Naive thymus-derived CD4-positive, alpha-beta T cell (primary cell): ENCODE results near the gene NR1H4. TPM values are rescaled to one million over a fixed set of nuclear protein-coding genes. Genes with fewer than 3 reads are reported as not detected.

Source experiments
- ATAC-seq: fragments of 150-1000 bp; cut with Tn5 transposase; 2 replicates; pipeline ENCODE4 v1.10.0; 2021; ENCODE audit warnings: mild to moderate bottlenecking, moderate library complexity
- CTCF ChIA-PET: fragments of 350-600 bp; sonication (Branson Sonifier 250); formaldehyde crosslinking; loops from one replicate; lab custom pipeline; 2021; ENCODE audit warnings: antibody characterized with exemption; lab: Charles Lee
- POLR2A ChIA-PET: fragments of 350-600 bp; sonication (Branson Sonifier 250); formaldehyde crosslinking; loops from one replicate; lab custom pipeline; 2021; ENCODE audit warnings: antibody characterized with exemption, inconsistent platforms; lab: Charles Lee
- DNase-seq, 9 donors: peaks; one replicate each; pipeline versions ENCODE4 v3.0.0 to v3.0.0-alpha.2; 2020 to 2022; ENCODE audit warnings: mixed read lengths in 1 of 9
- H3K27ac ChIP-seq: one replicate; pipeline ENCODE4 v1.7.0; 2013; ENCODE audit warnings: mild to moderate bottlenecking, low read depth, low read length, moderate library complexity
- H3K27me3 ChIP-seq, 2 donors: one replicate each; pipeline ENCODE4 v1.7.0; 2013; ENCODE audit warnings: low read length in 2 of 2, mild to moderate bottlenecking in 2 of 2, moderate library complexity in 2 of 2; ENCODE audit not compliant: control insufficient read depth in 2 of 2, insufficient read depth in 2 of 2
- H3K36me3 ChIP-seq, 3 experiments: 1 replicate in 2 of 3; 2 replicates in 1 of 3; pipeline ENCODE4 v1.7.0; 2013; ENCODE audit warnings: low read length in 3 of 3, mild to moderate bottlenecking in 3 of 3, moderate library complexity in 1 of 3; ENCODE audit not compliant: insufficient read depth in 3 of 3, control insufficient read depth in 2 of 3
- H3K4me1 ChIP-seq, 2 donors: one replicate each; pipeline ENCODE4 v1.7.0; 2013; ENCODE audit warnings: low read length in 2 of 2, mild to moderate bottlenecking in 2 of 2, moderate library complexity in 1 of 2; ENCODE audit not compliant: control insufficient read depth in 2 of 2, insufficient read depth in 2 of 2
- H3K4me3 ChIP-seq: 2 replicates; pipeline ENCODE4 v1.7.0; 2013; ENCODE audit warnings: mild to moderate bottlenecking, low read length
- H3K9me3 ChIP-seq, 3 experiments: 1 replicate in 2 of 3; 2 replicates in 1 of 3; pipeline ENCODE4 v1.7.0; 2013; ENCODE audit warnings: low read length in 3 of 3; ENCODE audit not compliant: control insufficient read depth in 2 of 3
- H3K27ac Mint-ChIP-seq, 9 donors: one replicate each; pipeline ENCODE4 v1.8.0; 2020 to 2022; ENCODE audit warnings: mixed read lengths in 9 of 9, mild to moderate bottlenecking in 8 of 9, moderate library complexity in 5 of 9, inconsistent platforms in 2 of 9
- H3K27me3 Mint-ChIP-seq, 5 donors: one replicate each; pipeline ENCODE4 v1.8.0; 2021 to 2022; ENCODE audit warnings: mixed read lengths in 5 of 5, mild to moderate bottlenecking in 1 of 5
- H3K36me3 Mint-ChIP-seq, 5 donors: one replicate each; pipeline ENCODE4 v1.8.0; 2020 to 2022; ENCODE audit warnings: mixed read lengths in 5 of 5, mild to moderate bottlenecking in 3 of 5, inconsistent platforms in 1 of 5
- H3K4me1 Mint-ChIP-seq, 7 donors: one replicate each; pipeline ENCODE4 v1.8.0; 2020 to 2022; ENCODE audit warnings: mixed read lengths in 7 of 7, mild to moderate bottlenecking in 3 of 7, inconsistent platforms in 1 of 7
- H3K4me3 Mint-ChIP-seq, 10 donors: one replicate each; pipeline ENCODE4 v1.8.0; 2020 to 2022; ENCODE audit warnings: mild to moderate bottlenecking in 10 of 10, mixed read lengths in 10 of 10, moderate library complexity in 6 of 10, inconsistent platforms in 2 of 10
- H3K9me3 Mint-ChIP-seq, 11 donors: one replicate each; pipeline ENCODE4 v1.8.0; 2020 to 2022; ENCODE audit warnings: mixed read lengths in 11 of 11, mild to moderate bottlenecking in 4 of 11, inconsistent platforms in 1 of 11, moderate library complexity in 1 of 11
- intact Hi-C, 2 donors: fragments of 100-400 bp; cut with micrococcal nuclease; formaldehyde crosslinking; loops; one replicate each; pipeline ENCODE4 v1.15.1; 2023
- polyA plus RNA-seq, 2 donors: library from polyadenylated mRNA; unstranded; fragments of 300-500 nt; fragmentation: Illumina TruSeq; gene quantifications; one replicate each; pipeline ENCODE4 v1.2.3, GENCODE V29; 2021
- total RNA-seq, 6 experiments: library from RNA in 5 of 6; stranded (reverse) in 5 of 6; gene quantifications; 1 replicate in 5 of 6; 2 replicates in 1 of 6; pipeline ENCODE4 v1.2.3 and lab custom pipeline; 2021 to 2026

The NR1H4 gene
- total and polyA plus RNA-seq, 7 experiments from 2014 or later = not detected

- CTCF ChIA-PET = no interaction called here
Measured at GRCh38 chr12:100464529-100464928, 9.1 kb upstream of the NR1H4 start.

GRCh38 chr12:100468126-100468525 is 5.5 kb upstream of the NR1H4 start:
- no peak overlapping the region for H3K27ac Mint-ChIP-seq
- no peak for ATAC-seq

More at GRCh38 chr12:100464529-100464928, 9.1 kb upstream of the NR1H4 start:
- Histone ChIP-seq H3K36me3 (no peaks in the 10 kb centered on the region), H3K4me3 (no peak overlapping the region), H3K27me3 (no peaks in the 10 kb centered on the region), H3K9me3 (no peaks in the 10 kb centered on the region), H3K4me1 (no peaks in the 10 kb centered on the region), H3K27ac (no peak overlapping the region)
- Mint-ChIP-seq H3K36me3 (no peaks in the 10 kb centered on the region), H3K4me3 (no peak overlapping the region), H3K27ac (no peak overlapping the region), H3K9me3 (no peaks in the 10 kb centered on the region), H3K27me3 (peaks cover 0 to 18% (median 5%) of the 10 kb centered on the region in 5 donors), H3K4me1 (no peaks in the 10 kb centered on the region)
- intact Hi-C loops = no loop called here
- POLR2A ChIA-PET = no interaction called here
- DNase-seq (no peak), ATAC-seq (no peak)

GRCh38 chr12:100472325-100472724 is 1.3 kb upstream of the NR1H4 start:
- ChIA-PET POLR2A (no interaction called here), CTCF (no interaction called here)
- Mint-ChIP-seq H3K27ac (no peak overlapping the region), H3K36me3 (no peaks in the 10 kb centered on the region), H3K4me3 (no peak overlapping the region), H3K4me1 (no peaks in the 10 kb centered on the region), H3K9me3 (peaks cover 0 to 2% (median 0%) of the 10 kb centered on the region in 11 donors), H3K27me3 (peaks cover 3 to 26% (median 21%) of the 10 kb centered on the region in 5 donors)
- Histone ChIP-seq H3K27ac (no peak overlapping the region), H3K4me3 (no peak overlapping the region), H3K27me3 (no peaks in the 10 kb centered on the region), H3K9me3 (no peaks in the 10 kb centered on the region), H3K36me3 (no peaks in the 10 kb centered on the region), H3K4me1 (no peaks in the 10 kb centered on the region)
- intact Hi-C loops = no loop called here
- ATAC-seq (no peak), DNase-seq (no peak)

More at GRCh38 chr12:100468126-100468525, 5.5 kb upstream of the NR1H4 start:
- DNase-seq = no peak
- Mint-ChIP-seq H3K27me3 (peaks cover 0 to 20% (median 15%) of the 10 kb centered on the region in 5 donors), H3K36me3 (no peaks in the 10 kb centered on the region), H3K4me3 (no peak overlapping the region), H3K4me1 (no peaks in the 10 kb centered on the region), H3K9me3 (peaks cover 0 to 2% (median 0%) of the 10 kb centered on the region in 11 donors)
- H3K9me3 ChIP-seq = no peaks in the 10 kb centered on the region
- no peak overlapping the region for H3K27ac ChIP-seq
- H3K4me3 ChIP-seq = no peak overlapping the region
- no peaks in the 10 kb centered on the region for H3K36me3 ChIP-seq
- H3K4me1 ChIP-seq = no peaks in the 10 kb centered on the region
- POLR2A ChIA-PET = no interaction called here
- intact Hi-C loops = no loop called here
- CTCF ChIA-PET = no interaction called here
- H3K27me3 ChIP-seq = no peaks in the 10 kb centered on the region

GRCh38 chr12:100473050-100473715 is 483 bp upstream of the NR1H4 start:
- Mint-ChIP-seq H3K27ac (no peak overlapping the region), H3K36me3 (no peaks in the 10 kb centered on the region), H3K9me3 (peaks cover 0 to 2% (median 0%) of the 10 kb centered on the region in 11 donors), H3K4me3 (no peak overlapping the region), H3K4me1 (no peaks in the 10 kb centered on the region), H3K27me3 (peaks cover 3 to 23% (median 17%) of the 10 kb centered on the region in 5 donors)
- H3K4me1 ChIP-seq = no peaks in the 10 kb centered on the region
- ChIA-PET CTCF (no interaction called here), POLR2A (no interaction called here)
- no peak overlapping the region for H3K27ac ChIP-seq
- no peaks in the 10 kb centered on the region for H3K36me3 ChIP-seq
- no peaks in the 10 kb centered on the region for H3K9me3 ChIP-seq
- no peak overlapping the region for H3K4me3 ChIP-seq
- intact Hi-C loops = no loop called here
- DNase-seq (no peak), ATAC-seq (no peak)
- H3K27me3 ChIP-seq = no peaks in the 10 kb centered on the region

GRCh38 chr12:100474617-100475016 is 951 bp downstream of the NR1H4 start:
- Mint-ChIP-seq H3K9me3 (peaks cover 0 to 2% (median 0%) of the 10 kb centered on the region in 11 donors), H3K27ac (no peak overlapping the region), H3K4me1 (no peaks in the 10 kb centered on the region), H3K36me3 (no peaks in the 10 kb centered on the region), H3K27me3 (peaks cover 3 to 24% (median 17%) of the 10 kb centered on the region in 5 donors), H3K4me3 (no peak overlapping the region)
- POLR2A ChIA-PET = interaction anchor here (0.6 kb wide), 1 partner anchor 197 kb away, joined by 3 read pairs; no protein-coding TSS in a partner anchor
- no peak for DNase-seq
- H3K9me3 ChIP-seq = no peaks in the 10 kb centered on the region
- H3K4me3 ChIP-seq = no peak overlapping the region
- CTCF ChIA-PET = no interaction called here
- ATAC-seq = no peak
- H3K27me3 ChIP-seq = no peaks in the 10 kb centered on the region
- intact Hi-C loops = no loop called here
- no peak overlapping the region for H3K27ac ChIP-seq
- H3K4me1 ChIP-seq = no peaks in the 10 kb centered on the region
- H3K36me3 ChIP-seq = no peaks in the 10 kb centered on the region

GRCh38 chr12:100476013-100476751 is 2.5 kb downstream of the NR1H4 start:
- H3K4me3 Mint-ChIP-seq = no peak overlapping the region
- Histone ChIP-seq H3K27me3 (no peaks in the 10 kb centered on the region), H3K4me3 (no peak overlapping the region), H3K27ac (no peak overlapping the region), H3K36me3 (no peaks in the 10 kb centered on the region), H3K9me3 (no peaks in the 10 kb centered on the region), H3K4me1 (no peaks in the 10 kb centered on the region)
- ChIA-PET POLR2A (no interaction called here), CTCF (no interaction called here)
- no peak overlapping the region for H3K27ac Mint-ChIP-seq
- H3K9me3 Mint-ChIP-seq = no peaks in the 10 kb centered on the region
- H3K4me1 Mint-ChIP-seq = no peaks in the 10 kb centered on the region
- peaks cover 3 to 28% (median 12%) of the 10 kb centered on the region in 5 donors for H3K27me3 Mint-ChIP-seq
- no peak for ATAC-seq
- no peak for DNase-seq
- no peaks in the 10 kb centered on the region for H3K36me3 Mint-ChIP-seq
- intact Hi-C loops = no loop called here
